H1 (cell line): Measurements from ENCODE around the gene CRAT. TPM values are rescaled to one million over a fixed set of nuclear protein-coding genes. Genes with fewer than 3 reads are reported as not detected.

Experiments used
- CTCF ChIA-PET: fragments of 300-600 bp; sonication (Branson Sonifier 250); formaldehyde crosslinking; loops from one replicate; lab custom pipeline; 2021; ENCODE audit not compliant: partially characterized antibody; lab: Charles Lee
- POLR2A ChIA-PET: fragments of 300-600 bp; sonication (Branson Sonifier 250); formaldehyde crosslinking; loops from one replicate; lab custom pipeline; 2021; ENCODE audit warnings: inconsistent platforms; ENCODE audit not compliant: partially characterized antibody; lab: Charles Lee
- DNase-seq, 2 experiments: peaks; one replicate each; pipeline versions ENCODE4 v3.0.0 to v3.0.0-alpha.2; 2010 to 2022; ENCODE audit warnings: low spot score in 2 of 2, low read depth in 1 of 2, mixed read lengths in 1 of 2
- FAIRE-seq: peaks from 2 replicates; lab custom pipeline; 2011; peaks lifted over from hg19 to GRCh38; lab: Jason Lieb, UNC
- H2AFZ ChIP-seq: 2 replicates; pipeline ENCODE4 v1.8.1; 2012; ENCODE audit warnings: low read length, inconsistent platforms
- H2AK5ac ChIP-seq: 2 replicates; pipeline ENCODE4 v1.6.1; 2013; ENCODE audit warnings: low read depth, low read length
- H2BK120ac ChIP-seq: replicated peaks from 2 replicates; pipeline ENCODE3; 2013; ENCODE audit warnings: low read depth, low read length, inconsistent platforms
- H2BK12ac ChIP-seq: 2 replicates; pipeline ENCODE4 v1.6.1; 2013; ENCODE audit warnings: low read depth, low read length
- H2BK15ac ChIP-seq: 2 replicates; pipeline ENCODE4 v1.6.1; 2013; ENCODE audit warnings: low read length
- H2BK20ac ChIP-seq: 2 replicates; pipeline ENCODE4 v1.6.1; 2013; ENCODE audit warnings: low read length
- H2BK5ac ChIP-seq: 2 replicates; pipeline ENCODE4 v1.6.1; 2013; ENCODE audit warnings: low read depth, low read length
- H3K14ac ChIP-seq: 2 replicates; pipeline ENCODE4 v1.6.1; 2013; ENCODE audit warnings: inconsistent platforms; ENCODE audit not compliant: insufficient read length
- H3K18ac ChIP-seq: 2 replicates; pipeline ENCODE4 v1.6.1; 2013; ENCODE audit warnings: low read length; ENCODE audit errors: extremely low read depth
- H3K23ac ChIP-seq: 2 replicates; pipeline ENCODE4 v1.6.1; 2013; ENCODE audit warnings: inconsistent platforms; ENCODE audit not compliant: insufficient read length
- H3K23me2 ChIP-seq: 2 replicates; pipeline ENCODE4 v1.6.1; 2013; ENCODE audit warnings: low read depth, low read length
- H3K27ac ChIP-seq: 2 replicates; pipeline ENCODE4 v1.6.1; 2011; ENCODE audit warnings: low read depth, low read length, inconsistent platforms
- H3K27me3 ChIP-seq, 4 experiments: replicated peaks in 1 of 4; 1 replicate in 1 of 4; 2 replicates in 3 of 4; pipeline versions ENCODE4 v1.6.1 to v1.8.1; 2011 to 2013; ENCODE audit warnings: low read length in 3 of 4, mild to moderate bottlenecking in 3 of 4, inconsistent platforms in 2 of 4, mixed read lengths in 2 of 4, moderate library complexity in 1 of 4; ENCODE audit not compliant: control insufficient read depth in 3 of 4, insufficient read depth in 3 of 4; ENCODE audit errors: extremely low read depth in 1 of 4
- H3K36me3 ChIP-seq, 4 experiments: 2 replicates each; pipeline versions ENCODE4 v1.6.1 to v1.8.1; 2011 to 2013; ENCODE audit warnings: mild to moderate bottlenecking in 4 of 4, low read length in 3 of 4, moderate library complexity in 2 of 4, control low read depth in 1 of 4, inconsistent platforms in 1 of 4; ENCODE audit not compliant: insufficient read depth in 4 of 4, control insufficient read depth in 2 of 4
- H3K4ac ChIP-seq: replicated peaks from 2 replicates; pipeline ENCODE3; 2013; ENCODE audit warnings: low read length, low read depth, mixed read lengths, inconsistent platforms; ENCODE audit not compliant: insufficient read length
- H3K4me1 ChIP-seq, 4 experiments: replicated peaks in 1 of 4; 1 replicate in 1 of 4; 2 replicates in 3 of 4; pipeline versions ENCODE4 v1.6.1 to v1.8.1; 2011 to 2013; ENCODE audit warnings: low read length in 3 of 4, inconsistent platforms in 2 of 4, mixed read lengths in 1 of 4; ENCODE audit not compliant: insufficient read depth in 4 of 4, control insufficient read depth in 3 of 4
- H3K4me2 ChIP-seq, 2 experiments: 2 replicates each; pipeline versions ENCODE4 v1.6.1 to v1.8.1; 2011 to 2013; ENCODE audit warnings: low read depth in 2 of 2, low read length in 2 of 2, control low read depth in 1 of 2, inconsistent platforms in 1 of 2, mild to moderate bottlenecking in 1 of 2; ENCODE audit not compliant: insufficient read depth in 1 of 2
- H3K4me3 ChIP-seq, 4 experiments: fragments of 200-600, 300-600 bp in 1 of 4; sonication (generic), shearing (Covaris generic), sonication (Bioruptor Twin) in 1 of 4; 2 replicates each; pipeline versions ENCODE4 v1.5.1 to v1.8.1; 2011 to 2016; ENCODE audit warnings: low read length in 4 of 4, low read depth in 3 of 4, control low read depth in 2 of 4, inconsistent platforms in 2 of 4, mild to moderate bottlenecking in 2 of 4, mixed read lengths in 1 of 4, moderate library complexity in 1 of 4; ENCODE audit not compliant: insufficient read depth in 2 of 4; ENCODE audit errors: extremely low read depth in 1 of 4
- H3K56ac ChIP-seq: replicated peaks from 2 replicates; pipeline ENCODE3; 2013; ENCODE audit warnings: low read depth, mild to moderate bottlenecking, mixed read lengths, low read length, inconsistent platforms; ENCODE audit not compliant: insufficient read length
- H3K79me1 ChIP-seq: 2 replicates; pipeline ENCODE4 v1.6.1; 2013; ENCODE audit warnings: low read depth, low read length, control low read depth
- H3K79me2 ChIP-seq, 2 experiments: 2 replicates each; pipeline versions ENCODE4 v1.6.1 to v1.8.1; 2012 to 2013; ENCODE audit warnings: low read length in 2 of 2, mild to moderate bottlenecking in 2 of 2, inconsistent platforms in 1 of 2; ENCODE audit not compliant: insufficient read depth in 2 of 2, control insufficient read depth in 1 of 2
- H3K9ac ChIP-seq, 4 experiments: replicated peaks in 1 of 4; 1 replicate in 1 of 4; 2 replicates in 3 of 4; pipeline versions ENCODE4 v1.6.1 to v1.8.1; 2011 to 2013; ENCODE audit warnings: low read depth in 3 of 4, low read length in 3 of 4, control low read depth in 2 of 4, mild to moderate bottlenecking in 2 of 4, moderate library complexity in 2 of 4, inconsistent platforms in 1 of 4; ENCODE audit errors: extremely low read depth in 1 of 4
- H3K9me3 ChIP-seq, 2 experiments: 2 replicates each; pipeline versions ENCODE4 v1.6.1 to v1.8.1; 2012 to 2013; ENCODE audit warnings: mild to moderate bottlenecking in 2 of 2, moderate library complexity in 2 of 2, control low read depth in 1 of 2, inconsistent platforms in 1 of 2, low read depth in 1 of 2, low read length in 1 of 2, mixed read lengths in 1 of 2; ENCODE audit not compliant: insufficient read depth in 2 of 2
- H4K20me1 ChIP-seq, 2 experiments: replicated peaks in 1 of 2; 2 replicates each; pipeline versions ENCODE3 to v1.8.1; 2011 to 2013; ENCODE audit warnings: inconsistent platforms in 2 of 2, low read length in 2 of 2, mild to moderate bottlenecking in 1 of 2; ENCODE audit not compliant: insufficient read depth in 2 of 2, control insufficient read depth in 1 of 2
- H4K5ac ChIP-seq: 2 replicates; pipeline ENCODE4 v1.6.1; 2013; ENCODE audit warnings: low read length, low read depth, mixed read lengths, inconsistent platforms; ENCODE audit not compliant: insufficient read length
- H4K8ac ChIP-seq: 2 replicates; pipeline ENCODE4 v1.8.0; 2013; ENCODE audit warnings: mild to moderate bottlenecking, moderate library complexity, low read length, inconsistent platforms; ENCODE audit not compliant: insufficient read depth; ENCODE audit errors: extremely low read depth
- H4K91ac ChIP-seq: replicated peaks from 2 replicates; pipeline ENCODE3; 2013; ENCODE audit warnings: low read length, mixed read lengths, inconsistent platforms; ENCODE audit not compliant: insufficient read length
- CHD2 ChIP-seq: IDR thresholded peaks from 2 replicates; pipeline ENCODE4 v1.6.1; 2012; ENCODE audit warnings: low read length, improper control_type of control experiment
- KDM1A ChIP-seq: fragments of 200-600, 300-600 bp; sonication (generic); IDR thresholded peaks from 2 replicates; pipeline ENCODE4 v1.7.1; 2016; ENCODE audit warnings: mild to moderate bottlenecking, low read length, borderline replicate concordance
- KDM4A ChIP-seq: IDR thresholded peaks from one replicate; pipeline ENCODE4 v1.7.1; 2012; ENCODE audit warnings: low read depth, mild to moderate bottlenecking, moderate library complexity, low read length, inconsistent platforms; ENCODE audit not compliant: severe bottlenecking
- PHF8 ChIP-seq: fragments of 200-600 bp; sonication (generic); conservative IDR thresholded peaks from 2 replicates; pipeline ENCODE4 v1.7.1; 2012; ENCODE audit warnings: low read depth, mild to moderate bottlenecking, inconsistent platforms, low read length, moderate library complexity
- POU5F1 ChIP-seq: IDR thresholded peaks from 2 replicates; pipeline ENCODE4 v1.6.1; 2011; ENCODE audit warnings: low read depth, mild to moderate bottlenecking, low read length, moderate library complexity
- RFX5 ChIP-seq: IDR thresholded peaks from 2 replicates; pipeline ENCODE4 v1.6.1; 2011; ENCODE audit warnings: low read depth, low read length, improper control_type of control experiment, borderline replicate concordance
- SIN3A ChIP-seq, 2 experiments: IDR thresholded peaks in 1 of 2; conservative IDR thresholded peaks in 1 of 2; 2 replicates each; pipeline ENCODE4 v1.6.1; 2011 to 2012; ENCODE audit warnings: low read length in 2 of 2, improper control_type of control experiment in 1 of 2, low read depth in 1 of 2, mild to moderate bottlenecking in 1 of 2
- SP2 ChIP-seq: IDR thresholded peaks from 2 replicates; pipeline ENCODE4 v1.6.1; 2012; ENCODE audit warnings: mild to moderate bottlenecking, low read length, inconsistent platforms
- YY1 ChIP-seq: IDR thresholded peaks from 2 replicates; pipeline ENCODE4 v1.6.1; 2011; ENCODE audit warnings: low read depth, mild to moderate bottlenecking, low read length
- WGBS, 2 experiments: shearing (Covaris generic) in 1 of 2; methylation state at CpG; one replicate each; pipeline versions ENCODE4 v1.1.6 to v1.1.7; 2013 to 2015; ENCODE audit warnings: low lambda C conversion rate in 2 of 2, mixed read lengths in 2 of 2, inconsistent platforms in 1 of 2, low coverage in 1 of 2, missing lambda C conversion rate in 1 of 2; ENCODE audit not compliant: insufficient replicate concordance in 2 of 2, insufficient coverage in 1 of 2, insufficient read length in 1 of 2; ENCODE audit errors: extremely low coverage in 1 of 2, missing lambda C conversion rate in 1 of 2; 5-methylcytosine and 5-hydroxymethylcytosine counted together
- polyA plus RNA-seq, 7 experiments: library from polyadenylated mRNA; depleted of rRNA in 3 of 7; stranded (reverse) in 5 of 7; unstranded in 2 of 7; fragments of >200 nt in 5 of 7; fragments of 200-250 nt in 2 of 7; gene quantifications; 1 replicate in 5 of 7; 2 replicates in 1 of 7; 4 replicates in 1 of 7; pipeline versions ENCODE4 v1.2.1 to v1.2.3, GENCODE V29; 2011 to 2013; ENCODE audit warnings: missing spikeins in 2 of 7, mixed read lengths in 2 of 7
- total RNA-seq: library from RNA; stranded (reverse); fragmentation: NEBNext Ultra II Directional; extraction: Animal tissue kit (Norgen Biotek cat#: 25700); gene quantifications from 2 replicates; pipeline ENCODE4 v1.2.1, GENCODE V29; 2021

Gene CRAT
- total and polyA plus RNA-seq, 2 of the 8 experiments (the other 6 are each of a cell fraction or from before 2014, with no cell fraction given): 8.2 to 17.3 TPM

DNA sequence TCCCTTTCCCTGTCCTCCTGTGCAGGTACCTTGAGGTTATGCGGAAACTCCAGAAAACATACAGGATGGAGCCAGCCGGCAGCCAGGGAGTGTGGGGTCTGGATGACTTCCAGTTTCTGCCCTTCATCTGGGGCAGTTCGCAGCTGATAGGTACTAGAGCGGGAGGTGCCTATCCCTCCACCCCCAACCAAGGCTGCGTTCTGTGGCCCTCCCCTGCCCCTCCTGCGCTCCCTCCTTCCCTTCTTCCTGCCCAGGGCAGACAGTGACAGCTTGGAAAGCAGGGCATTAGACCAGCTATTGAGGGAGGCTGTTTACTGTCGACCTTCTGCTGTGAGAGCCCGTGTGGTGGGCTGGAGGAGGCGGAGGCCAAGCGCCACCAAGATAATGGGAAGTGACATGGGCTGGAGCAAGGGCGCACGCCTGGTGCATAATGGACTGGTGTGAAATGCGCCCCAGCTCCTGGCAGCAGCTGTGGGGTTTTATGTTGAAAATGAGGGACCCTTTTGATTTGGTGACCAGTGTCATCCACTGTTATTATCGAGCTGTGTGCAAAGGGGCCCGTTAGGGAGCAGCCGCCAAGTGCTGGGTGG is 25.9 kb upstream of the CRAT start:
- H2BK15ac ChIP-seq: no peak overlapping the region
- ChIA-PET POLR2A (interaction anchor here (0.8 to 1.5 kb wide), 3 partner anchors 10 to 28 kb away, joined by 3 to 4 read pairs (median 4); no protein-coding TSS in a partner anchor), CTCF (interaction anchor here (0.6 to 36.8 kb wide), 17 partner anchors 6 to 560 kb away, joined by 3 to 831 read pairs (median 4); partner anchors contain the start of genes C9orf50, IER5L and NTMT1)
- 88% methylated on average over 16 of the region's 16 CpGs; no CpG with 5 or more reads in 1 of the 2 experiments for WGBS, 2 experiments
- H3K27me3 ChIP-seq: no peaks in the 10 kb centered on the region
- H3K23me2 ChIP-seq: peaks cover 11% of the 10 kb centered on the region; the same call in 1 of the 2 replicates
- H3K4me1 ChIP-seq: peaks cover 11 to 20% (median 17%) of the 10 kb centered on the region in 4 experiments
- H3K23ac ChIP-seq: no peak overlapping the region
- no peak overlapping the region for H4K8ac ChIP-seq
- peaks cover 2 to 4% of the 10 kb centered on the region in 2 experiments; a peak in 2 of 4 replicates for H3K79me2 ChIP-seq
- no peak overlapping the region for H4K5ac ChIP-seq
- H3K14ac ChIP-seq: no peak overlapping the region
- H3K56ac ChIP-seq: no peak overlapping the region
- H3K4ac ChIP-seq: no peak overlapping the region
- H2AK5ac ChIP-seq: no peak overlapping the region
- DNase-seq (no peak), FAIRE-seq (no peak)
- H3K4me2 ChIP-seq: no peak overlapping the region
- no peak overlapping the region for H3K4me3 ChIP-seq
- no peak overlapping the region for H3K27ac ChIP-seq
- H4K91ac ChIP-seq: no peak overlapping the region
- no peak overlapping the region for H2AFZ ChIP-seq
- H3K18ac ChIP-seq: no peak overlapping the region
- no peak overlapping the region for H2BK12ac ChIP-seq
- H3K9me3 ChIP-seq: no peaks in the 10 kb centered on the region
- H2BK20ac ChIP-seq: no peak overlapping the region
- H4K20me1 ChIP-seq: peaks cover 2% of the 10 kb centered on the region in 2 experiments
- 0 out of 2 replicates have a peak, but pooled peaks cover 4% of the 10 kb centered on the region for H3K79me1 ChIP-seq
- no peak overlapping the region for H2BK5ac ChIP-seq
- no peak overlapping the region for H3K9ac ChIP-seq
- H3K36me3 ChIP-seq: peaks cover 2 to 21% (median 16%) of the 10 kb centered on the region in 4 experiments; a peak in 7 of 8 replicates
- no peak overlapping the region for H2BK120ac ChIP-seq
- TF ChIP-seq YY1 (no peak), RFX5 (no peak), KDM1A (no peak), SP2 (no peak), CHD2 (no peak), PHF8 (no peak), SIN3A (conservative IDR thresholded peaks at IDR 0.05 in 1 of 2, IDR thresholded peaks at IDR 0.05 in 1 of 2; ENCODE audit: low read depth in 1 of 2, low read length in 2 of 2) (no peak), KDM4A (no peak), POU5F1 (no peak)
